A673 (cell line): Measurements from ENCODE around the gene KAT7. TPM values are rescaled to one million over a fixed set of nuclear protein-coding genes. Genes with fewer than 3 reads are reported as not detected.

ENCODE experiments used
- BruUV-seq: library from RNA; stranded (reverse); fragments of 400-500 nt; replicated peaks from 2 replicates; lab custom pipeline; 2021; lab: Mats Ljungman, UMichigan
- CTCF ChIA-PET: fragments of 300-600 bp; sonication (Branson Sonifier 250); formaldehyde crosslinking; loops from one replicate; lab custom pipeline; 2022; ENCODE audit warnings: antibody characterized with exemption; lab: Charles Lee
- POLR2A ChIA-PET: fragments of 300-600 bp; sonication (Branson Sonifier 250); formaldehyde crosslinking; loops from one replicate; lab custom pipeline; 2022; ENCODE audit warnings: antibody characterized with exemption; ENCODE audit not compliant: low non-redundant PET; lab: Charles Lee
- DNase-seq: peaks from one replicate; pipeline ENCODE4 v3.0.0-alpha.2; 2015; ENCODE audit warnings: low spot score
- H3K27ac ChIP-seq: fragments of 200-600 bp; sonication (generic); 2 replicates; pipeline ENCODE4 v1.5.1; 2016; ENCODE audit warnings: mixed run types, low read depth, mild to moderate bottlenecking, mixed read lengths, antibody characterized with exemption, low read length; ENCODE audit not compliant: poor library complexity, severe bottlenecking
- H3K27me3 ChIP-seq: fragments of 200-600 bp; sonication (generic); replicated peaks from 2 replicates; pipeline ENCODE4 v1.6.1; 2017; ENCODE audit warnings: mixed run types, low read depth, mild to moderate bottlenecking, mixed read lengths, antibody characterized with exemption, low read length; ENCODE audit not compliant: insufficient read depth, poor library complexity
- H3K36me3 ChIP-seq: fragments of 200-600 bp; sonication (generic); 2 replicates; pipeline ENCODE4 v1.6.1; 2016; ENCODE audit warnings: mixed run types, mild to moderate bottlenecking, mixed read lengths, antibody characterized with exemption, low read length; ENCODE audit not compliant: insufficient read depth, poor library complexity, severe bottlenecking
- H3K4me1 ChIP-seq: fragments of 200-600 bp; sonication (generic); 2 replicates; pipeline ENCODE4 v1.6.1; 2017; ENCODE audit warnings: mixed run types, mild to moderate bottlenecking, mixed read lengths, antibody characterized with exemption, low read length; ENCODE audit not compliant: insufficient read depth, poor library complexity, severe bottlenecking
- H3K4me3 ChIP-seq: fragments of 200-600 bp; sonication (generic); 2 replicates; pipeline ENCODE4 v1.5.1; 2016; ENCODE audit warnings: low read depth, mixed run types, mild to moderate bottlenecking, mixed read lengths, low read length; ENCODE audit not compliant: poor library complexity, severe bottlenecking
- H3K9me3 ChIP-seq: fragments of 200-600 bp; sonication (generic); 2 replicates; pipeline ENCODE4 v1.6.1; 2016; ENCODE audit warnings: mixed run types, low read depth, mild to moderate bottlenecking, mixed read lengths, antibody characterized with exemption, low read length; ENCODE audit not compliant: poor library complexity, severe bottlenecking
- EZH2 ChIP-seq: fragments of 200-600 bp; sonication (generic); IDR thresholded peaks from 2 replicates; pipeline ENCODE4 v1.6.1; 2017; ENCODE audit warnings: borderline replicate concordance, low read depth, mild to moderate bottlenecking, mixed read lengths, antibody characterized with exemption, low read length; ENCODE audit not compliant: poor library complexity, severe bottlenecking
- intact Hi-C: fragments of 100-400 bp; cut with micrococcal nuclease; formaldehyde crosslinking; loops from one replicate; pipeline ENCODE4 v1.10.0; 2022; ENCODE audit not compliant: unreplicated experiment
- total RNA-seq: library from RNA; stranded (reverse); gene quantifications from 2 replicates; pipeline ENCODE4 v1.2.3, GENCODE V29; 2021
- TF ChIP-seq, protein P1 (sequence below): fragments of 300-800, 200-600 bp; sonication (generic); conservative IDR thresholded peaks from 2 replicates; pipeline ENCODE4 v1.5.1; 2017; ENCODE audit warnings: low read depth, mild to moderate bottlenecking, antibody characterized with exemption, low read length, moderate library complexity, mixed read lengths

KAT7 gene
- total RNA-seq, 1 experiment from 2014 or later = 94.0 TPM

DNA sequence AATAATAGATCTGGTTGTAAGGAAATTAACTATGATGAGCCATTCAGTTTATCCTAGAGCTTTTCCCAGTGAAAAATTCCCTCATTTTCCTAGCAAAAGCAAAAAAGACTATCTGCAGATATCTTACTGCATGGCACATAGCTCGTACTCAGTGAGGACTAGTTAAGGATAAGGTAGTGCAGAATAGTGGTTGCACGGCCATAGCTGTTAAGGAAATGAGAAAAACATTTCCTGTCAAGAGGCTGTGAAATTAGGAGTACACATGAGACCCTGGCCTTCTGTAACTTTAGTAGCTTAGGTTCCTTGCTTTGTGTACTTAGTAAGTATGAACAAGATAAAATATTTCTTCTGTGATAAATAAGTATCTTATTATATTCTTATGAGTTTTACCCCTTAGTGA lies 10.3 kb downstream of the KAT7 start:
- CTCF ChIA-PET = no interaction called here
- DNase-seq = no peak
- intact Hi-C loops = no loop called here
- TF ChIP-seq, protein P1, sequence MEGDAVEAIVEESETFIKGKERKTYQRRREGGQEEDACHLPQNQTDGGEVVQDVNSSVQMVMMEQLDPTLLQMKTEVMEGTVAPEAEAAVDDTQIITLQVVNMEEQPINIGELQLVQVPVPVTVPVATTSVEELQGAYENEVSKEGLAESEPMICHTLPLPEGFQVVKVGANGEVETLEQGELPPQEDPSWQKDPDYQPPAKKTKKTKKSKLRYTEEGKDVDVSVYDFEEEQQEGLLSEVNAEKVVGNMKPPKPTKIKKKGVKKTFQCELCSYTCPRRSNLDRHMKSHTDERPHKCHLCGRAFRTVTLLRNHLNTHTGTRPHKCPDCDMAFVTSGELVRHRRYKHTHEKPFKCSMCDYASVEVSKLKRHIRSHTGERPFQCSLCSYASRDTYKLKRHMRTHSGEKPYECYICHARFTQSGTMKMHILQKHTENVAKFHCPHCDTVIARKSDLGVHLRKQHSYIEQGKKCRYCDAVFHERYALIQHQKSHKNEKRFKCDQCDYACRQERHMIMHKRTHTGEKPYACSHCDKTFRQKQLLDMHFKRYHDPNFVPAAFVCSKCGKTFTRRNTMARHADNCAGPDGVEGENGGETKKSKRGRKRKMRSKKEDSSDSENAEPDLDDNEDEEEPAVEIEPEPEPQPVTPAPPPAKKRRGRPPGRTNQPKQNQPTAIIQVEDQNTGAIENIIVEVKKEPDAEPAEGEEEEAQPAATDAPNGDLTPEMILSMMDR = no peak
- TF ChIP-seq EZH2 = no peak
- Histone ChIP-seq H3K36me3 (peaks cover 91% of the 10 kb centered on the region), H3K9me3 (no peaks in the 10 kb centered on the region), H3K27ac (no peak overlapping the region), H3K27me3 (no peaks in the 10 kb centered on the region), H3K4me3 (no peak overlapping the region), H3K4me1 (no peaks in the 10 kb centered on the region)
- no TSS peak for BruUV-seq
- POLR2A ChIA-PET = no interaction called here

DNA sequence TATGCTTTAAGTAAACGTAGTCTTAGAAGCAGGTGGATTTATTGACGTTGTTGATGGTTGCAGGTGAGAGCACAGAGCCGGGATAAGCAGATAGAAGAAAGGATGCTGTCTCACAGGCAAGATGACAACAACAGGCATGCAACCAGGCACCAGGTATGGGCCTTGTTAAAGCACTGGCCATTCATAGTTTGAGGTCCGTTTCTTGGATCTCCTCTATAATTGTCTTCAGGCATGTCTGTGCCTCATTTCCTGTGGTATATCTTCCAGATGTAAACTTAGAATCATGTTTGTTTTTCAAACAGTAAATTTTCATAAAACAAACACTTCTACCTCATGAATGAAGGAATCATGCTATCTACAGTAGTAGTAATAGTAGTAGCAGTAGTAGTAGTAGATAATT lies 20.6 kb downstream of the KAT7 start:
- BruUV-seq = no TSS peak
- no peaks in the 10 kb centered on the region for H3K27me3 ChIP-seq
- POLR2A ChIA-PET = no interaction called here
- CTCF ChIA-PET = no interaction called here
- TF ChIP-seq, protein P1 = no peak
- no peak for TF ChIP-seq EZH2
- no peak for DNase-seq
- no peaks in the 10 kb centered on the region for H3K9me3 ChIP-seq
- H3K4me3 ChIP-seq = no peak overlapping the region
- H3K4me1 ChIP-seq = peaks cover 8% of the 10 kb centered on the region
- intact Hi-C loops = no loop called here
- peaks cover 76% of the 10 kb centered on the region for H3K36me3 ChIP-seq
- H3K27ac ChIP-seq = no peak overlapping the region

DNA sequence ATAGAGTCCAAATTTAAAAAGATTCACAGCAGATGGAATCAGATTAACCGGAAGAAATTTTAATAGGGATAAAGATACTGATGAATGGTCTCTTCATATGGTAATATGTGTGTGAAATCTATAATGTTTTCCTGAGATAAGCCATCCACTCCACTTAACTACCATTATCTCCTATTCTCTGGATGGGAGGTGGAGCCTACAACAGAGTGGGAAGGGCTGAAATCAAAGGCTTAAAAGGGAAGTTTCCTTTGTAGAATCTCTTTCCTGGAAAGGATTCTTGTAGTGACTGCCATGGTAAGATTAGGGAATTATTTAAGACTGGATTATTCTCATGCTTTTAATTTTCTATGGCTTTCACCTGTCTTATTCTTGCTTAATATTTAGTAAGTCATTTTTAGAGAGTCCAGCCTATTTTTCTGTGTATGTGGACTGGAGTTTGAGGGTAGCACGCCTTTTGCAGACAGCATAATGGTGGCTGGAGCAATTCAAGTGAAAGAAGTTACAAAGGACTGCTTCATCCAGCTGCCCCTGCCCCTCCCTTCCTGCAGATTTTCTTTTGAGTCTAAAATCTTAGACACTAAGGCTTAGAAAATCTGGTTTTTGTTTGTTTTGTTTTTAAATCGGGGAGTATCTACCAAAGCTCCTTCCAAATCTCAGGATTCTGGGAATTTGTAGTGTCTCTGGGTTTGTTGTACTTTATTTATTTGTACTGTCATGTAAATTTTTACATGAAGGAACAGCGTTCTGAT lies 26.5 kb downstream of the KAT7 start:
- Histone ChIP-seq H3K4me3 (no peak overlapping the region), H3K27ac (peak overlapping the region; percentile 28), H3K36me3 (peaks cover 76% of the 10 kb centered on the region), H3K9me3 (no peaks in the 10 kb centered on the region), H3K27me3 (no peaks in the 10 kb centered on the region), H3K4me1 (peaks cover 40% of the 10 kb centered on the region)
- BruUV-seq = TSS peak; percentile 18
- ChIA-PET POLR2A (no interaction called here), CTCF (no interaction called here)
- intact Hi-C loops = no loop called here
- TF ChIP-seq EZH2 = no peak
- TF ChIP-seq, protein P1 = no peak
- DNase-seq = peak; percentile 72
